Peyer's patch (tissue), 4 donors: ENCODE measurements around the gene TMEM259. TPM values are rescaled to one million over a fixed set of nuclear protein-coding genes. Genes with fewer than 3 reads are reported as not detected.
A peak's percentile ranks its signal among the peaks of the same experiment; 100 is the strongest.

Source experiments
- DNase-seq, 3 donors: peaks; one replicate each; pipeline ENCODE4 v3.0.0-alpha.2; 2017 to 2019
- H3K27ac ChIP-seq, 4 donors: fragments of 200-600 bp; sonication (generic); one replicate each; pipeline ENCODE4 v1.5.1; 2016 to 2019
- H3K27me3 ChIP-seq, 2 donors: fragments of 200-600 bp; sonication (generic); one replicate each; pipeline ENCODE4 v1.5.1; 2019
- H3K36me3 ChIP-seq, 3 donors: fragments of 200-600 bp; sonication (generic); one replicate each; pipeline ENCODE4 v1.5.1; 2016 to 2019
- H3K4me1 ChIP-seq, 4 donors: fragments of 200-600 bp; sonication (generic); one replicate each; pipeline ENCODE4 v1.5.1; 2016 to 2019
- H3K4me3 ChIP-seq, 4 donors: fragments of 200-600 bp; sonication (generic); 1 replicate in 3 of 4; 2 replicates in 1 of 4; pipeline ENCODE4 v1.5.1; 2016 to 2019; ENCODE audit warnings: mild to moderate bottlenecking in 1 of 4
- H3K9me3 ChIP-seq, 4 donors: fragments of 200-600 bp; sonication (generic); one replicate each; pipeline ENCODE4 v1.5.1; 2016 to 2019; ENCODE audit warnings: mild to moderate bottlenecking in 1 of 4
- POLR2A ChIP-seq, 2 donors: fragments of 450-650 bp; IDR thresholded peaks; one replicate each; pipeline ENCODE4 v1.5.1; 2017; ENCODE audit warnings: antibody characterized with exemption in 2 of 2, mild to moderate bottlenecking in 2 of 2, moderate library complexity in 2 of 2
- total RNA-seq, 4 donors: library from RNA; depleted of rRNA; stranded (reverse); fragments of >200 nt; gene quantifications; one replicate each; pipeline ENCODE4 v1.1.0, GENCODE V29; 2016
- TF ChIP-seq, protein P1 (sequence below), 6 experiments: fragments of 450-650 bp in 4 of 6; fragments of 200-600 bp in 2 of 6; sonication (generic) in 1 of 6; IDR thresholded peaks; one replicate each; pipeline ENCODE4 v1.5.1; 2017 to 2019; ENCODE audit warnings: antibody characterized with exemption in 6 of 6, mild to moderate bottlenecking in 3 of 6, moderate library complexity in 1 of 6

Gene TMEM259
- total RNA-seq, 4 donors from 2014 or later: 287 to 409 (median 366) TPM

DNA sequence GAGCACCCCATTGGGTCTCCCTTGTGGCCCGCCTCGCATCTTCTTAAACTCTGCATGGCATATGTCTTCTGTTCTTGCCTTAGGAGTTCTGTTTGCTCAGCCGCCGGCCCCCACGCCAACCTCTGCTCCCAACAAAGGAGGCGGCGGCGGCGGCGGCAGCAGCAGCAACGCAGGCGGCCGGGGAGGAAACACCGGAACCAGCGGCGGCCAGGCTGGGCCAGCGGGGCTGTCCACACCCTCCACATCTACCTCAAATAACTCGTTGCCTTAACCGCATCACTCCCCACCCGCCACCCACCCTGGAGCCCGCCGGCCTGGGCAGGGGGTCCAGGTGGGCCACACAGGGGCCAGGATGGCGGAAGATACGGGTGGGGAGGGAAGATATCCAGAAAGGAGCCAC, 49.1 kb downstream of the TMEM259 start:
- Histone ChIP-seq H3K4me1 (no peaks in the 10 kb centered on the region), H3K9me3 (peaks cover 0 to 10% (median 2%) of the 10 kb centered on the region in 4 donors), H3K36me3 (peaks cover 0 to 42% (median 0%) of the 10 kb centered on the region in 3 donors), H3K27me3 (no peaks in the 10 kb centered on the region), H3K4me3 (no peak overlapping the region), H3K27ac (no peak overlapping the region)
- DNase-seq: no peak
- TF ChIP-seq, protein P1, sequence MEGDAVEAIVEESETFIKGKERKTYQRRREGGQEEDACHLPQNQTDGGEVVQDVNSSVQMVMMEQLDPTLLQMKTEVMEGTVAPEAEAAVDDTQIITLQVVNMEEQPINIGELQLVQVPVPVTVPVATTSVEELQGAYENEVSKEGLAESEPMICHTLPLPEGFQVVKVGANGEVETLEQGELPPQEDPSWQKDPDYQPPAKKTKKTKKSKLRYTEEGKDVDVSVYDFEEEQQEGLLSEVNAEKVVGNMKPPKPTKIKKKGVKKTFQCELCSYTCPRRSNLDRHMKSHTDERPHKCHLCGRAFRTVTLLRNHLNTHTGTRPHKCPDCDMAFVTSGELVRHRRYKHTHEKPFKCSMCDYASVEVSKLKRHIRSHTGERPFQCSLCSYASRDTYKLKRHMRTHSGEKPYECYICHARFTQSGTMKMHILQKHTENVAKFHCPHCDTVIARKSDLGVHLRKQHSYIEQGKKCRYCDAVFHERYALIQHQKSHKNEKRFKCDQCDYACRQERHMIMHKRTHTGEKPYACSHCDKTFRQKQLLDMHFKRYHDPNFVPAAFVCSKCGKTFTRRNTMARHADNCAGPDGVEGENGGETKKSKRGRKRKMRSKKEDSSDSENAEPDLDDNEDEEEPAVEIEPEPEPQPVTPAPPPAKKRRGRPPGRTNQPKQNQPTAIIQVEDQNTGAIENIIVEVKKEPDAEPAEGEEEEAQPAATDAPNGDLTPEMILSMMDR (IDR thresholded peaks at IDR 0.05): no peak
- no peak for TF ChIP-seq POLR2A (IDR thresholded peaks at IDR 0.05)

DNA sequence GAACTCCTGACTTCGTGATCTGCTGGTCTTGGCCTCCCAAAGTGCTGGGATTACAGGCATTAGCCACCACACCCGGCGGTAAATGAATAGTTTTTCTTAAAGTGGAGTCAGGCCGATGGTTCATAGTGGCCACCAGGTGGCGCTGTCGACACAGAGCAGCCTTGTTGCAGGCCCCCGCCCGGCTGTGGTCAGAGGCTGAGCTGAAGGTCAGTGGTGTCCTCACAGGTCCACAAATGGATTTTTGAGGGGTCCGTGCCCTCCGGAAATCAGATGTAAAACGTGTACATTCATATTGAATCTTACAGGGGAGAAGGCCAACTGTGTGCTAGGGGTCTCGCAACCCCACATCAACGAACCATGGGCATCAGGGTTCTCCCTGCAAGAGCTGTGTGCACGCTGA, 50.2 kb downstream of the TMEM259 start:
- Histone ChIP-seq H3K4me3 (no peak overlapping the region), H3K9me3 (peaks cover 0 to 10% (median 2%) of the 10 kb centered on the region in 4 donors), H3K4me1 (no peaks in the 10 kb centered on the region), H3K27ac (no peak overlapping the region), H3K27me3 (no peaks in the 10 kb centered on the region), H3K36me3 (peaks cover 0 to 45% (median 0%) of the 10 kb centered on the region in 3 donors)
- DNase-seq: no peak
- TF ChIP-seq, protein P1 (IDR thresholded peaks at IDR 0.05): peak in 4 of 6 experiments; percentile 36 to 45 (median 40)
- TF ChIP-seq POLR2A (IDR thresholded peaks at IDR 0.05): no peak

DNA sequence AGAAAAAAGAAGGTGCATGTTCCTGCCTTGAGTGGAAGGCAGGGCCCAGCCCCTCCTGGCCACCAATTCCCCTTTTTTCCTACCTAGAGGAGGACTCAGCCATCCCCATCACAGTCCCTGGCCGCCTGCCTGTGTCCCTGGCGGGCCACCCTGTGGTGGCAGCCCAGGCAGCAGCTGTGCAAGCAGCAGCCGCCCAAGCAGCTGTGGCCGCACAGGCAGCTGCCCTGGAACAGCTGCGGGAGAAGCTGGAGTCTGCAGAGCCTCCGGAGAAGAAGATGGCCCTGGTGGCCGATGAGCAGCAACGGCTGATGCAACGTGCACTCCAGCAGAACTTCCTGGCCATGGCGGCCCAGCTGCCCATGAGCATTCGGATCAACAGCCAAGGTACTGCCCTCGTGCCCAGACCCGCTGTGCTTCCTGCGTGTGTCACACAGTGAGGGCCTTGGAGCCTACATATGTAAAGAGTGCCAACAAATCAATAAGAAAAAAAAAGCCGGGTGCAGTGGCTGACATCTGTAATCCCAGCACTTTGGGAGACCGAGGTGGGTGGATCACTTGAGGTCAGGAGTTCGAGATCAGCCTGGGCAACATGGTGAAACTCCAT, 54.3 kb downstream of the TMEM259 start:
- no peak overlapping the region for H3K27ac ChIP-seq
- H3K36me3 ChIP-seq: peaks cover 0 to 56% (median 0%) of the 10 kb centered on the region in 3 donors
- TF ChIP-seq, protein P1 (IDR thresholded peaks at IDR 0.05): no peak
- TF ChIP-seq POLR2A (IDR thresholded peaks at IDR 0.05): no peak
- no peaks in the 10 kb centered on the region for H3K27me3 ChIP-seq
- H3K9me3 ChIP-seq: peaks cover 0 to 10% (median 2%) of the 10 kb centered on the region in 4 donors
- H3K4me1 ChIP-seq: no peaks in the 10 kb centered on the region
- no peak for DNase-seq
- H3K4me3 ChIP-seq: no peak overlapping the region

DNA sequence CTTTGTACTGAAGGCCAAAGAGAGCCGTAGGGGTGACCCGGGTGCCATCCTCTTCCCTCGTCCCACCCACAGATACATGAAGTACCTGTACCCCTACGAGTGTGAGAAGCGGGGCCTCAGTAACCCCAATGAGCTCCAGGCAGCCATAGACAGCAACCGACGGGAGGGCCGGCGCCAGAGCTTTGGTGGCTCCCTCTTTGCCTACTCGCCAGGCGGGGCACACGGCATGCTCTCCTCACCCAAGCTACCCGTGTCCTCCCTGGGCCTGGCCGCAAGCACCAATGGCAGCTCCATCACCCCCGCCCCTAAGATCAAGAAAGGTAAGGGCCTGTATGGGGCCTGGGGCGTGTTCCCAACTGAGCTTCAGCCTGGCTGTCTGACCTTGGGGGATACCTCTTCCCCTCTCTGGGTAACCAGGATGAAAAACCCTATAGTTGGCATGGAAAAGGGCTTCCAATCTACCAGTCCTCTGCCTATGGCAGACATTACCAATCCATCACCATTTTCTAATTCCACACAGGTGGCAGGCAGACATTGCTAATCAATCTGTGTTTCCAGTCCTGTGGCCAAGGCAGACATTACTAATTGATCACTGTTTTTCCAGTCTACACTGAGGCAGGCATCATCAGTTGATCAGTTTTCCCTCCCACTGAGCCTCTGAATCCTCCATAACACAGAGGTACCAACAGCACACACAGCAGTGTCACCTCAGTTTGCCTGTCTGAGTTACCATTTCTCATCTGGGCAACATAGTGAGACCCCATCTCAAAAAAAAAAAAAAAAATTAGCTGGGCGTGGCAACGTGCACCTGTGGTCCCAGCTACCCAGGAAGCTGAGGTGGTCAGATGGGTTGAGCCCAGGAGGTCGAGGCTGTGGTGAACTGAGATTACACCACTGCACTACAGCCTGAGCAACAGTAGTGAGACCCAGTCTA, 55.9 kb downstream of the TMEM259 start:
- TF ChIP-seq, protein P1 (IDR thresholded peaks at IDR 0.05): no peak
- TF ChIP-seq POLR2A (IDR thresholded peaks at IDR 0.05): no peak
- Histone ChIP-seq H3K4me3 (no peak overlapping the region), H3K27me3 (no peaks in the 10 kb centered on the region), H3K4me1 (no peaks in the 10 kb centered on the region), H3K36me3 (peaks cover 0 to 41% (median 0%) of the 10 kb centered on the region in 3 donors), H3K9me3 (no peaks in the 10 kb centered on the region), H3K27ac (no peak overlapping the region)
- DNase-seq: no peak

DNA sequence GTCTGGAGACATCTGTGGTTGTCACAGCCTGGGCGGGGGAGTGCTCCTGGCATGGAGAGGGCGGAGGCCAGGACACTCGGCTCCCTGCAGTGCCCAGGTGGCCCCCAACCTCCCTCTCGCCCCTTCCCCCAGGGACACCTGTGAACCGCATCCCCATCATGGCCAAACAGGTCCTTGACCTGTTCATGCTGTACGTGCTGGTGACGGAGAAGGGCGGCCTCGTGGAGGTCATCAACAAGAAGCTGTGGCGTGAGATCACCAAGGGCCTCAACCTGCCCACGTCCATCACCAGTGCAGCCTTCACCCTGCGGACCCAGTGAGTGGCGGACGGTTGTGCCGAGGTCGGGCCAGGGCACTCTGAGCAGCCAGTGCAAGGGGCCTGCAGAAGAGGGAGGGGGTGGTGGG, 56.8 kb downstream of the TMEM259 start:
- H3K9me3 ChIP-seq: no peaks in the 10 kb centered on the region
- H3K4me1 ChIP-seq: no peaks in the 10 kb centered on the region
- H3K4me3 ChIP-seq: no peak overlapping the region
- DNase-seq: no peak
- no peaks in the 10 kb centered on the region for H3K27me3 ChIP-seq
- TF ChIP-seq, protein P1 (IDR thresholded peaks at IDR 0.05): no peak
- TF ChIP-seq POLR2A (IDR thresholded peaks at IDR 0.05): no peak
- no peak overlapping the region for H3K27ac ChIP-seq
- H3K36me3 ChIP-seq: peaks cover 0 to 32% (median 0%) of the 10 kb centered on the region in 3 donors
